Peyer's patch (tissue), 4 donors: Measurements from ENCODE around the gene USF2. TPM values are rescaled to one million over a fixed set of nuclear protein-coding genes. Genes with fewer than 3 reads are reported as not detected.

Experiments used
- DNase-seq, 3 donors: peaks; one replicate each; pipeline ENCODE4 v3.0.0-alpha.2; 2017 to 2019
- H3K27ac ChIP-seq, 4 donors: fragments of 200-600 bp; sonication (generic); one replicate each; pipeline ENCODE4 v1.5.1; 2016 to 2019
- H3K27me3 ChIP-seq, 2 donors: fragments of 200-600 bp; sonication (generic); one replicate each; pipeline ENCODE4 v1.5.1; 2019
- H3K36me3 ChIP-seq, 3 donors: fragments of 200-600 bp; sonication (generic); one replicate each; pipeline ENCODE4 v1.5.1; 2016 to 2019
- H3K4me1 ChIP-seq, 4 donors: fragments of 200-600 bp; sonication (generic); one replicate each; pipeline ENCODE4 v1.5.1; 2016 to 2019
- H3K4me3 ChIP-seq, 4 donors: fragments of 200-600 bp; sonication (generic); 1 replicate in 3 of 4; 2 replicates in 1 of 4; pipeline ENCODE4 v1.5.1; 2016 to 2019; ENCODE audit warnings: mild to moderate bottlenecking in 1 of 4
- H3K9me3 ChIP-seq, 4 donors: fragments of 200-600 bp; sonication (generic); one replicate each; pipeline ENCODE4 v1.5.1; 2016 to 2019; ENCODE audit warnings: mild to moderate bottlenecking in 1 of 4
- POLR2A ChIP-seq, 2 donors: fragments of 450-650 bp; IDR thresholded peaks; one replicate each; pipeline ENCODE4 v1.5.1; 2017; ENCODE audit warnings: antibody characterized with exemption in 2 of 2, mild to moderate bottlenecking in 2 of 2, moderate library complexity in 2 of 2
- total RNA-seq, 4 donors: library from RNA; depleted of rRNA; stranded (reverse); fragments of >200 nt; gene quantifications; one replicate each; pipeline ENCODE4 v1.1.0, GENCODE V29; 2016
- TF ChIP-seq, protein P1 (sequence below), 6 experiments: fragments of 450-650 bp in 4 of 6; fragments of 200-600 bp in 2 of 6; sonication (generic) in 1 of 6; IDR thresholded peaks; one replicate each; pipeline ENCODE4 v1.5.1; 2017 to 2019; ENCODE audit warnings: antibody characterized with exemption in 6 of 6, mild to moderate bottlenecking in 3 of 6, moderate library complexity in 1 of 6

Gene USF2
- total RNA-seq, 4 donors from 2014 or later, result 112 to 201 (median 142) TPM

DNA sequence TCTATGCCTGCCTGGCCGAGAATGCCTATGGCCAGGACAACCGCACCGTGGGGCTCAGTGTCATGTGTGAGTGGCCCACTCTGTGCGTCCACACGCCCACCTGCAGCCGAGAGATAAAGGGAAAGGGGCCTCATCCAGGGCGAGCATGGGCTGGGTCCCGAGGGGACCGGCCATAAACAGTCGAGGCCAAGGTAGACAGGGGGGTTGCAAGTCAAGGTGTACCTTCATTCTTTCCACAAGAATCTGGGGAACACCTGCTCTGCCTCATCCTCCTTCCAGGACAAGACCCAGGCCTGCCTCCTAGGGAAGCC, 31.5 kb downstream of the USF2 start:
- Histone ChIP-seq H3K9me3 (no peaks in the 10 kb centered on the region), H3K27me3 (no peaks in the 10 kb centered on the region), H3K36me3 (no peaks in the 10 kb centered on the region), H3K4me1 (peaks cover 0 to 3% (median 0%) of the 10 kb centered on the region in 4 donors), H3K27ac (no peak overlapping the region), H3K4me3 (no peak overlapping the region)
- TF ChIP-seq POLR2A (IDR thresholded peaks at IDR 0.05), result no peak
- DNase-seq, result no peak

DNA sequence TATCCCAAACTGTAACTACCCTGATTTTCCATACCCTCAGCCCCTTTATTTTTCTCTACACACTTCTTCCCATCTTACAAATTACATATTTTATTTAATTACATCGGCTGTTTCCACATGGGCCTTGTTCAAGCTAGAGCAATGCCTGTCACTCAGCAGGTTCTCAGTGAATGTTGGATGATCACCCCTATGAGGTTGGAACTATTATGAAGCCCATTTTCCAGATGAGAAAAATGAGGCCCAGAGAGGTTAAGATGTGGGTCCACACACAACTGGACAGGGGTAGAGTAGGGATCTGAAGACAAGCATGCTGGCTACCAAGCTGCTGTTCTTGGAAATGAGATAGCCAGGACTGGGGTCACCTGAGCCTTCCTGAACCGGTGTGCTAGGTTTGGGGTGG, 33.2 kb downstream of the USF2 start:
- DNase-seq, result no peak
- H3K9me3 ChIP-seq, result no peaks in the 10 kb centered on the region
- H3K36me3 ChIP-seq, result no peaks in the 10 kb centered on the region
- no peaks in the 10 kb centered on the region for H3K27me3 ChIP-seq
- H3K4me3 ChIP-seq, result no peak overlapping the region
- TF ChIP-seq, protein P1, sequence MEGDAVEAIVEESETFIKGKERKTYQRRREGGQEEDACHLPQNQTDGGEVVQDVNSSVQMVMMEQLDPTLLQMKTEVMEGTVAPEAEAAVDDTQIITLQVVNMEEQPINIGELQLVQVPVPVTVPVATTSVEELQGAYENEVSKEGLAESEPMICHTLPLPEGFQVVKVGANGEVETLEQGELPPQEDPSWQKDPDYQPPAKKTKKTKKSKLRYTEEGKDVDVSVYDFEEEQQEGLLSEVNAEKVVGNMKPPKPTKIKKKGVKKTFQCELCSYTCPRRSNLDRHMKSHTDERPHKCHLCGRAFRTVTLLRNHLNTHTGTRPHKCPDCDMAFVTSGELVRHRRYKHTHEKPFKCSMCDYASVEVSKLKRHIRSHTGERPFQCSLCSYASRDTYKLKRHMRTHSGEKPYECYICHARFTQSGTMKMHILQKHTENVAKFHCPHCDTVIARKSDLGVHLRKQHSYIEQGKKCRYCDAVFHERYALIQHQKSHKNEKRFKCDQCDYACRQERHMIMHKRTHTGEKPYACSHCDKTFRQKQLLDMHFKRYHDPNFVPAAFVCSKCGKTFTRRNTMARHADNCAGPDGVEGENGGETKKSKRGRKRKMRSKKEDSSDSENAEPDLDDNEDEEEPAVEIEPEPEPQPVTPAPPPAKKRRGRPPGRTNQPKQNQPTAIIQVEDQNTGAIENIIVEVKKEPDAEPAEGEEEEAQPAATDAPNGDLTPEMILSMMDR (IDR thresholded peaks at IDR 0.05), result no peak
- no peak for TF ChIP-seq POLR2A (IDR thresholded peaks at IDR 0.05)
- no peak overlapping the region for H3K27ac ChIP-seq
- H3K4me1 ChIP-seq, result no peaks in the 10 kb centered on the region

DNA sequence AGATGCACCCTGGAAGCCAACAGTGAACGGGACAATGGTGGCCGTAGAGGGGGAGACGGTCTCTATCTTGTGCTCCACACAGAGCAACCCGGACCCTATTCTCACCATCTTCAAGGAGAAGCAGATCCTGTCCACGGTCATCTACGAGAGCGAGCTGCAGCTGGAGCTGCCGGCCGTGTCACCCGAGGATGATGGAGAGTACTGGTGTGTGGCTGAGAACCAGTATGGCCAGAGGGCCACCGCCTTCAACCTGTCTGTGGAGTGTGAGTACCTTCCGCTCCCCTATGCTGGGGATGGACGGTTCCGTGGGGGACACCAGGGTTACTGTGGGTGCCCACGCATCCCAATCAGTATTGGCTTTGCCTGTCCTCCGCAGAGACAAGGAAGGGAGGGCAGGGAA, 33.7 kb downstream of the USF2 start:
- no peak overlapping the region for H3K27ac ChIP-seq
- TF ChIP-seq POLR2A (IDR thresholded peaks at IDR 0.05), result no peak
- TF ChIP-seq, protein P1 (IDR thresholded peaks at IDR 0.05), result no peak
- no peaks in the 10 kb centered on the region for H3K36me3 ChIP-seq
- DNase-seq, result no peak
- H3K4me3 ChIP-seq, result no peak overlapping the region
- H3K9me3 ChIP-seq, result no peaks in the 10 kb centered on the region
- no peaks in the 10 kb centered on the region for H3K27me3 ChIP-seq
- no peaks in the 10 kb centered on the region for H3K4me1 ChIP-seq

DNA sequence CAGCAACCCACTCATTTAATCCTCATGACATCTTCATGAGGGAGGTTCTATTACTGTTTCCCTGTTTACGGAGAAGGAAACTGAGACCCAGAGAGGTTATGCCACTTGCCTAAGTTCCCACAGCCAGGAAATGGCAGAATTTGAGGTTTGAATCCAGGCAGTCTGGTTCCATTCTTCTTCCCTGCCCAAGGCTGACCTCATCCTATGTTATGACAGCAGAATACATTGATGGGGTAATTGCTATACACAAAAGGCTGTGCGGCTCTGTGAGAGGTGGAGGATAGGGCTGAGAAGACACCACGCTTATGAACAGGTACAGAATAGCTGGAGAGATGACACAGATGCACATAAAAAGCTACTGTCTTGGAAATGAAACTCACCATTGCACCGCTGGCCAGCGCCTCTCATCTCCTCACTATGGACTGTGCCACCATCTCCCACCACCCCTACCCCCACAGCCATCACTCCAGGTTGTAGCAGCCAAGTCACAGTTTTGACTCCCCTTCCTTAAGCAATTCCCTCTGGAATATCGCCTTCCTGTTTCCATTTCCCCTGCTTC, 34.7 kb downstream of the USF2 start:
- DNase-seq, result no peak
- TF ChIP-seq POLR2A (IDR thresholded peaks at IDR 0.05), result no peak
- TF ChIP-seq, protein P1 (IDR thresholded peaks at IDR 0.05), result no peak
- Histone ChIP-seq H3K36me3 (no peaks in the 10 kb centered on the region), H3K27me3 (no peaks in the 10 kb centered on the region), H3K9me3 (no peaks in the 10 kb centered on the region), H3K4me1 (no peaks in the 10 kb centered on the region), H3K27ac (no peak overlapping the region), H3K4me3 (no peak overlapping the region)

DNA sequence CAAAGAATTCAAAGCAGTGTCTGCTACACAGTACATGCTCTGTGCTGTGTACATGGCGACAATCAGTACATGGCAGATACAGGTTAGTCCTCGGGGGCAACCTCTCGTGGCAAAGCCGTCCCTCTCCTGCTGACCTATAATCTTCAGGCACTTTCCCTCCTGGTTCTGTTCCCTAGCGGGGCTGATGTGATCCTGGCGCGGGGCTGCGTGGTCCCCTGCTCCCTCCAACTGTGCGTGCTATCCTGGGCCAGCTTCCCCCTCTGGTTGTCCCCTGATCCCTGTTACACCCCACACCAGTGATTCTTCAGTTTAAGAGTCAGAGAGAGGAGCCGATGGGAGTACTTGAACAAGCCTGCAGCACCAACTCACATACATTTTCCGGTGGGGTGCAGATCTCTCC, 35.3 kb downstream of the USF2 start:
- H3K9me3 ChIP-seq, result no peaks in the 10 kb centered on the region
- H3K4me1 ChIP-seq, result no peaks in the 10 kb centered on the region
- H3K36me3 ChIP-seq, result no peaks in the 10 kb centered on the region
- no peak for DNase-seq
- H3K27me3 ChIP-seq, result no peaks in the 10 kb centered on the region
- H3K27ac ChIP-seq, result no peak overlapping the region
- no peak for TF ChIP-seq POLR2A (IDR thresholded peaks at IDR 0.05)
- TF ChIP-seq, protein P1 (IDR thresholded peaks at IDR 0.05), result no peak
- no peak overlapping the region for H3K4me3 ChIP-seq

DNA sequence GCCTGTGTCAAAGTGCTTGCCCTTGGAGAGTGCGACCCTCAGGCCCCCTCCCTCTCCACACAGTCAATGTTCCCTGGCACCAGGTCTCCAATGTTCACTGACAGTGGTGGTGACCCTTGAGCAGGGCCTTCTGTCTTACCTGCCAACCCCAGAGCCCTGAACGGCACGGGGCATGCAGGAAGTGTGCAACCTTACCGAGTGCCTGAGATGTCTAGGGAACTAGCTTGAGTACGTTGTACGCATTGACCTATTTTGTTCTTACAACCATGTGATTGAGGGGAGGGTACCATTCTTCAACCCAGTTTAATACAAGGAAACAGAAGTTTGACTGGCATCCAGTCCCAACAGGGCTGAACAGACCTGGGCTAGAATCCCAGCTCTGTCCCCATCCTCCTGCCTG, 36.4 kb downstream of the USF2 start:
- H3K4me3 ChIP-seq, result no peak overlapping the region
- no peak overlapping the region for H3K27ac ChIP-seq
- DNase-seq, result no peak
- TF ChIP-seq POLR2A (IDR thresholded peaks at IDR 0.05), result no peak
- TF ChIP-seq, protein P1 (IDR thresholded peaks at IDR 0.05), result no peak
- H3K36me3 ChIP-seq, result no peaks in the 10 kb centered on the region
- no peaks in the 10 kb centered on the region for H3K9me3 ChIP-seq
- no peaks in the 10 kb centered on the region for H3K4me1 ChIP-seq
- no peaks in the 10 kb centered on the region for H3K27me3 ChIP-seq
